ENCODE data around the gene TBC1D19.
"Not testable (repeated sequence)": the region's sequence is repeated elsewhere in the genome, so short reads cannot be mapped to it uniquely, and the experiment has no call there.

The TBC1D19 gene, protein sequence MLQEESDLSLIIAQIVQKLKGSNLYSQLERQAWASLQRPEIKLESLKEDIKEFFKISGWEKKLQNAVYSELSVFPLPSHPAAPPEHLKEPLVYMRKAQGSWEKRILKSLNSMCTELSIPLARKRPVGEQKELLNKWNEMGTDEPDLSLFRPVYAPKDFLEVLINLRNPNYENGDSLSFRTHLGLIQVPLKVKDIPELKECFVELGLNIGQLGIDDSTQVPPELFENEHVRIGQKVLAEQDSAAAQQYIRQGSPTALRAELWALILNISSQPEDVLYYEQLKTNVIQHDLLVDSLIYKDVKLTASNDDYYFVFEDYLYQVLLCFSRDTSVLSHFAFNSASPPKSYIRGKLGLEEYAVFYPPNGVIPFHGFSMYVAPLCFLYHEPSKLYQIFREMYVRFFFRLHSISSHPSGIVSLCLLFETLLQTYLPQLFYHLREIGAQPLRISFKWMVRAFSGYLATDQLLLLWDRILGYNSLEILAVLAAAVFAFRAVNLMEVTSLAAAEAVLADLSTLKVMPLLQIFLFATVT

DNA sequence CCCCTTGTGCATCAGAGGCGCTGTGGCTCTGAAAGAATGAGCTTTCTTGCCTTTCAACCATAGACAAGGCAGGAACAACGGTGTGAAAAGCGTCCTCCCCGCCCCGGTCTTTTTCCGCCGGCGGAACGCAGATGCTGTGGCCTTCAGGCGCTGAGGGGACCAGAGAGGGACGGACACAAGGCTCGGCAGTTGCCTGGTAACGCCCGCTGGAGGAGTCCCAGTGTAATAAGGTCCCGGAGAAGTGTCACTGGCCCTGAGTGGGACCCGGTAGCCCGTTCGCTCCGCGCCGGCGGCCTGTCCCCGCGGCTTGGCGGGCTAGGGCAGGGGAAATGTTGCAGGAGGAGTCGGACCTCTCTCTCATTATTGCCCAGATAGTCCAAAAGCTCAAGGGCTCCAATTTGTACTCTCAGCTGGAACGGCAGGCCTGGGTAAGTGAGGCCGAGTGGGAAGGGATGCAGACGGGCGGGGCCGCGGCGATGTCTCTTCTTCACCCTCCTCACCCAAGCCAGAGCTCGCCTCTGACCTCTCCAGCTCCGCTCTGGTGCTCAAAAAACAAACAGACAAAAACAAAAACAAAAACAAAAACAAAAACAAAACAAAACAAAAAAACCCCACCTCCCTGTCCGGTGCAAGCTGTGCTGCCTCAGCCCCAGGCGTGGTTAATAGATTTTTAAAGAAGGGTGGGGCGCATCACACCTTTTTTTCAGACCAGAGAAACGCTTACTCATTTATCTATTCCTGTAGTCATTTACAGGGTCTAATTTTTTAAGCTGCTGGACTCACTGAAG lies at the start of gene TBC1D19:
Gene TBC1D19 (plus strand): TSS at position 220 of the 788 bp plus-strand sequence. CDS start 110 bp downstream, at position 330.
- DNase-seq: peak; percentile 88

GRCh38 chr4:26542991-26543390 lies 40.9 kb upstream of the TBC1D19 start:
- DNase-seq: no peak

DNA sequence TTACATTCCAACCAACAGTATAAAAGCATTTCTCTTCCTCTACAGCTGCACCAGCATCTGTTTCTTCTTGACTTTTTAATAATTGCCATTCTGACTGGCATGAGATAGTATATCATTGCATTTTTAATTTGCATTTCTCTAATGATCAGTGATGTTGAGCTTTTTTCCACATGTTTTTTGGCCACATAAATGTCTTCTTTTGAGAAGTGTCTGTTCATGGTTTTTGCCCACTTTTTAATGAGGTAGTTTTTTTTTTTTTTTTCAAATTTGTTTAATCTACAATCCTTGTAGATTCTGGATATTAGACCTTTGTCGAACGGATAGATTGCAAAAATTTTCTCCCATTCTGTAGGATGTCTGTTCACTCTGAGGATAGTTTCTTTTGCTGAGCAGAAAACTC lies 39.5 kb upstream of the TBC1D19 start:
- no peak for DNase-seq

DNA sequence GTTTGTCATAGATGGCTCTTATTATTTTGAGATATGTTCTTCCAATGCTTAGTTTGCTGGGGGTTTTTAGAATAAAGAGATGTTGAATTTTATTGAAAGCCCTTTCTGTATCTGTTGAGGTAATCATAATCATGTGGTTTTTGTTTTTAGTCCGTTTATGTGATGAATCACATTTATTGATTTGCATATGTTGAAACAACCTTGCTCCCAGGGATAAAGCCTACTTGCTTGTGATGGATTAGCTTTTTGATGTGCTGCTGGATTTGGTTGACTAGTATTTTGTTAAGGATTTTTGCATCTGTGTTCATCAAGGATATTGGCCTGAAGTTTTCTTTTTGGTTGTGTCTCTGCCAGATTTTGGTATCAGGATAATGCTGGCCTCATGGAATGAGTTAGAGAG lies 35.5 kb upstream of the TBC1D19 start:
- DNase-seq: not testable (repeated sequence)

DNA sequence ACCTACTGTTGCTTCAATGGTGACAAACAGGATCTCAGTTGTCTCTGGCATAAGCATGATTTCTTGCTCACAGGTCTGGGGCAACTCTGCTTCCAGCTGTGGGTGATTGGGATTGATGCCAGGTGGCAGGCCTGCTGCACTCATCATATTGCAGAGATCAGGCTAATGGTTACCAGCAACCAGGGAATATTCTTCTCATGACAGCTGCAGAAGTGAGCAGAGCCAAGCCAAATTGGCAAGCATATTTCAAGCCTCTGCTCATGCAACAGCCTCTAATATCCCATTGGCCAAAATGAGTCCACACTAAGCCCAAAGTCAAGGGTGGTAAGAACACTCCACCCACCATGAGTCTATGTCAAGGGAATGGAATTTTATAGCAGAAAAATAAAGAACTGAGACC lies 26.7 kb upstream of the TBC1D19 start:
- no peak for DNase-seq

- DNase-seq: no peak
These were observed 25.6 kb upstream of the TBC1D19 start for GRCh38 chr4:26558166-26558895.

DNA sequence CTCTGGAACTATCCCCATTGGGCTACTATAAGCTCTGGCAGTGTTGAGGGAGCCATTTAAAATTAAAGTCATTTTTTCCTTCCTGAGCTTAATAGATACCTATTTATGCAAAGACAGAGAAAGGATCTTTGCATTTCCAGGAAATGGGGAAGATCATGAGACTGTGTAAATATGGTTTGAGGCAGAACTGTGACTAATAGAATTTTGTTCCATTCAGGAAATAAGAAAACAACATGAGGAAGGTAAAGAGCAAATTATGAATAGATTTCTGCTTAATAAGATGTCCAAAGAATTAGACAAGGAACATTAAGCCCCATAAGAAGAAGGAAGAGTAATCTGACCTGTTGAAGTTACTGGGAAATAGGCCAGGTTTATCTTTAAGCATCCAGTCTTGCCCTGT lies 17.8 kb upstream of the TBC1D19 start:
- no peak for DNase-seq

GRCh38 chr4:26568446-26568994 lies 15.4 kb upstream of the TBC1D19 start:
- no peak for DNase-seq

DNA sequence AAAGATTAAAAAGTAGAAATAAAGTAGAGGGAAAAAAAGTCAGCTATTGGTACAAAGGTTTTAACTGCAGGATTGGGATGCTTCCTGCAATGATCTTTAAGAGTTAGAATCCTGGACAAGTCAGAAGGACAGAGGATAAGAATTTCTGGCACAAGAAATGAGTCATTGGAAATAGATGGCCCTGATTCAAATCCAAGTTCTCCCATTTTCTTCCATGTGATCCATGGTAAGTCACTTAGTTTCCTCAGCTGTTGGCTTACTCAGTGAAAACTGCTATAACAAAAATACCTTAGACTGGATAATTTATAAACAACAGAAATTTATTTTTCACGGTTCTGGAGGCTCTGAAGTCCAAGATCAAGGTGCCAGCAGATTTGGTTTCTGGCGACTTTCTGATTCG lies 13.3 kb upstream of the TBC1D19 start:
- DNase-seq: no peak

DNA sequence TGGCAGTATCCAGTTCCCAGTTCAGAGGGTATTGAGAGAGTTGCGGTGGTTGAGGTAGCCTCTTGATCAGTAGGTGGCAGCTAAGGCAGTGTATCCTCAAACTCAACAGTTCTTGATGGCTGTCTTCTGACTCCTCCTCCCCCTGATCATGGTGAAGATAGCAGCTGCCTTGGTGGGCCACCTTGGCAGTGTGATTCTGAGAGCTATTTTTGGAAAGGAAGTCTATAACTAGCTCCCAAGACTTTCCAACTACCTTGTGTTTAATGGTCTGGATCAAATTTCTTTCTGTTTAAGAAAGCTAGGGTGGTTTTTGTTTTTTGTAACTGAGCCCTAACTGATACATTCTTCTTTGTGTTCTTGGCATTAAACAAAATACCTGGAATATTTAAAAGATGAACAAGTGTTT lies 10.5 kb upstream of the TBC1D19 start:
- no peak for DNase-seq

- no peak for DNase-seq
These were observed 9.3 kb upstream of the TBC1D19 start for GRCh38 chr4:26574563-26574962.

- DNase-seq: no peak
These were observed 7.6 kb upstream of the TBC1D19 start for GRCh38 chr4:26576231-26576739.

GRCh38 chr4:26577066-26577465 lies 6.8 kb upstream of the TBC1D19 start:
- no peak for DNase-seq

DNA sequence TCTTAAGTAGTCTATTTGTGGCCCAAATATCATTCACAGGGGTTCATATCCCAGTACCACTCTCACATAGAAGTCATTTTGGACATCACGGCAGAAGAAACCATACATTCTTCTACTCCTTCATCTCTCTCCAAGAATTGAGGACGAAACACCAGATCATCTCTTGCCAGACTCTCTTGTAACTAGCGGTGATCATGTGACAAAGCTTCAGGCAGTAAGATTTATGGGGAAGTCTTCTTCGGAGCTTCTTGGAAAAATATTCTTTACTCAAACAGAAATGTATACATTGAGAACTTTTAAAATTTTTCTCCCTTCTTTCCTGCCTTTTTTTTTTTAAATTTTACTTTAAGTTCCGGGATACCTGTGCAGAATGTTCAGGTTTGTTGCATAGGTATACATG lies 4.7 kb upstream of the TBC1D19 start:
- no peak for DNase-seq

GRCh38 chr4:26581341-26581740 lies 2.5 kb upstream of the TBC1D19 start:
- DNase-seq: not testable (repeated sequence)

DNA sequence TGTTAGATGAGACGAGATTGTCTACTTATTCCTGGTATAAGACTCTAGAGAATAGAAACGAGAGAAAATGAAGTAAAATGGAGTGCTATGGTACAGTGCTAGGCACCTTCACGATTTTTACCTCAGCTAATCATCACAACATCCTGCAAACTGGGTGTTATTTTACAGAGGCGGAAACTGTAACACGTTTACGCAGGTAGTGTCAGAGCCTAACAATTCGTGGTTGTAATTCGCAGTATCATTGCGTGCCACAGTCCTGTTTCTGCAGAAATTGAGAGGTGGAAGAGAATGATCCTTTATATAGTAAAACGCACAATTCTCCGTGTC lies 383 bp upstream of the TBC1D19 start:
- DNase-seq: peak; percentile 84

GRCh38 chr4:26584725-26585124 lies 841 bp downstream of the TBC1D19 start:
- DNase-seq: no peak

DNA sequence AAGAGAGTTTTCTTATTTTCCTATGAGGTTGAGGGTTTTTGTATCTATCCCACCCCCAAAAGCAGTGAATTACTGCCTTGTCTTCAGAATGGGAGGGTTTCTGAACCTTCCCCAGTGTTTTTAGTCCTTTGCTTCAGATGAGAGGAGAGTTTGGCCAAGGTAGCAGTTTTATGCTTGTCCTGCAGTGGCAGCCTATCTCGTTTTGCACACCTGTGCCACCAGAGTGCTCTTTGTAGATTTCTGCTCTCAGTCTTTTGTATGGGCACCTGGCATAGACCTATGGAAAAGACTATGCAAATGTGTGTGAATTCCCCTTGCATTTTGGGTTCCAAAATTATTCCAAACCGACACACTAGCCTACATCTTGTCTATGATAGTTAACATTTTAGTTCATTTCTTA lies 5.8 kb downstream of the TBC1D19 start:
- DNase-seq: no peak

GRCh38 chr4:26590639-26591038 lies 6.8 kb downstream of the TBC1D19 start:
- DNase-seq: no peak

- not testable (repeated sequence) for DNase-seq
These were observed 9.7 kb downstream of the TBC1D19 start for GRCh38 chr4:26593557-26593956.

DNA sequence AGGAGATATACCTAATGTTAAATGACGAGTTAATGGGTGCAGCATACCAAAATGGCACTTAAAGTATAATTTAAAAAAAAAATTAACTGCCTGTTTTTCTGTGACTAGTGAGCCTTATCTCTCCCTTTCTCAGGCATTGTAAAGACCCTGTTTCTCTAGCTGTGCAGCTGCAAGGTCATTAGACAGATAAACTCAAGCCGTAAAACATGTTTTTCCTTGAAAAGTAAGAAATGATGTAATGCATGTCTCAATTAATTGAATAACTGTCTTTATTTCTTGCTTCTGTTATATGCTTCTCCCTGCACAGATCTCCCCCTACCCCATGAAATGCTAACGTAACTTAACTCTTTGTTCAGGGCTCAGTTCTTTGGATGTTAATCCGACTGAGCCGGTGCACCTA lies 10.5 kb downstream of the TBC1D19 start:
- no peak for DNase-seq

DNA sequence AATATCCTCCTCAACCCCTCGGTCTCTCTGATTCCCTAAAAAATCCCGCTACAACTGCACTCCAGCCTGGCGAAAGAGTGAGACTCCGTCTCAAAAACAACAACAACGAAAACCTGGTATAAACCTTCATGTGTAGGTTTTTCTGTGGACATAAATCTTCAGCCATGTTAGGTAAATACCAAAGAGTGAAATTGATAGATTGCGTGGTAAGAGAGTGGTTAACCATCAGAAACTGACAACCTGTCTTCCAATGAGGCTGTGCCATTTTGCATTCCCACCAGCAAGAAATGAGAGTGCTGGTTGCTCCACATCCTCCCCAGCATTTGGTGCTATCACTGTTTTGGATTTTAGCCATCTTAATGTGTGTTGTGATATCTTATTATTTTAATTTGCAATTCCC lies 10.9 kb downstream of the TBC1D19 start:
- DNase-seq: no peak

- no peak for DNase-seq
These were observed 13.0 kb downstream of the TBC1D19 start for GRCh38 chr4:26596843-26597242.
